Measurements from ENCODE around the gene CLIC1. TPM values are rescaled to one million over a fixed set of nuclear protein-coding genes. Genes with fewer than 3 reads are reported as not detected.
A peak's percentile ranks its signal among the peaks of the same experiment; 100 is the strongest.

Gene CLIC1
- 102 TPM for total RNA-seq
- long read RNA-seq, transcript CLIC1-208 (6 exons, 1,254 nt): major isoform, 57 of 59 reads
- long read RNA-seq, partial matches to known transcripts: 0 of 59 reads
- long read RNA-seq, other reads (novel, unspliced or antisense): 0 of 59 reads

- ATAC-seq (peak; percentile 70), DNase-seq (ENCODE audit: missing footprints) (peak; percentile 93)
- intact Hi-C loops (cut with DNase I): loop anchor here (10.0 kb wide), 1 partner anchor 191 kb away; the partner anchor contains the start of genes ATP6V1G2, DDX39B and NFKBIL1
Observed at GRCh38 chr6:31736021-31736767, at the start of gene CLIC1. CLIC1 (minus strand) TSS chr6:31736530; CDS start chr6:31736300, 230 bp downstream.

GRCh38 chr6:31785475-31785874 lies 49.1 kb upstream of the CLIC1 start:
- no peak for DNase-seq (ENCODE audit: missing footprints)

GRCh38 chr6:31784098-31784925 lies 48.0 kb upstream of the CLIC1 start:
- intact Hi-C loops (cut with DNase I): no loop called here
- ATAC-seq (no peak), DNase-seq (ENCODE audit: missing footprints) (peak; percentile 42)

More at GRCh38 chr6:31785475-31785874, 49.1 kb upstream of the CLIC1 start:
- no peak for ATAC-seq
- intact Hi-C loops (cut with DNase I): no loop called here

- peak; percentile 55 for DNase-seq (ENCODE audit: missing footprints)
- no peak for ATAC-seq
- intact Hi-C loops (cut with DNase I): no loop called here
Observed at GRCh38 chr6:31782126-31782855, 46.0 kb upstream of the CLIC1 start.

GRCh38 chr6:31781244-31782125 lies 45.2 kb upstream of the CLIC1 start:
- ATAC-seq (no peak), DNase-seq (ENCODE audit: missing footprints) (peak; percentile 59)

GRCh38 chr6:31780507-31781243 lies 44.3 kb upstream of the CLIC1 start:
- no peak for ATAC-seq
- DNase-seq (ENCODE audit: missing footprints): peak; percentile 64
- intact Hi-C loops (cut with DNase I): no loop called here

More at GRCh38 chr6:31781244-31782125, 45.2 kb upstream of the CLIC1 start:
- intact Hi-C loops (cut with DNase I): no loop called here

GRCh38 chr6:31779908-31780307 lies 43.6 kb upstream of the CLIC1 start:
- intact Hi-C loops (cut with DNase I): no loop called here

GRCh38 chr6:31778999-31779885 lies 42.9 kb upstream of the CLIC1 start:
- ATAC-seq (no peak), DNase-seq (ENCODE audit: missing footprints) (peak; percentile 53)
- intact Hi-C loops (cut with DNase I): no loop called here

More at GRCh38 chr6:31779908-31780307, 43.6 kb upstream of the CLIC1 start:
- DNase-seq (ENCODE audit: missing footprints) (peak; percentile 50), ATAC-seq (no peak)

- no peak for ATAC-seq
- no peak for DNase-seq (ENCODE audit: missing footprints)
- intact Hi-C loops (cut with DNase I): no loop called here
Observed at GRCh38 chr6:31778193-31778592, 41.9 kb upstream of the CLIC1 start.

- no peak for DNase-seq (ENCODE audit: missing footprints)
- ATAC-seq: no peak
- intact Hi-C loops (cut with DNase I): no loop called here
Observed at GRCh38 chr6:31777667-31778050, 41.3 kb upstream of the CLIC1 start.

GRCh38 chr6:31776989-31777666 lies 40.8 kb upstream of the CLIC1 start, which contains the start of gene VWA7:
VWA7 (minus strand) TSS chr6:31777328; CDS start chr6:31776779, 549 bp downstream.
- DNase-seq (ENCODE audit: missing footprints): peak; percentile 85
- ATAC-seq: peak; percentile 81
- intact Hi-C loops (cut with DNase I): no loop called here

- intact Hi-C loops (cut with DNase I): no loop called here
- peak; percentile 64 for DNase-seq (ENCODE audit: missing footprints)
- ATAC-seq: peak; percentile 10
Observed at GRCh38 chr6:31776485-31776988, 40.2 kb upstream of the CLIC1 start.

GRCh38 chr6:31775633-31776484 lies 39.5 kb upstream of the CLIC1 start:
- intact Hi-C loops (cut with DNase I): no loop called here
- DNase-seq (ENCODE audit: missing footprints): peak; percentile 66
- ATAC-seq: no peak

GRCh38 chr6:31775184-31775583 lies 38.9 kb upstream of the CLIC1 start:
- intact Hi-C loops (cut with DNase I): no loop called here
- ATAC-seq (no peak), DNase-seq (ENCODE audit: missing footprints) (no peak)

- ATAC-seq: no peak
- intact Hi-C loops (cut with DNase I): no loop called here
- DNase-seq (ENCODE audit: missing footprints): no peak
Observed at GRCh38 chr6:31771992-31772358, 35.6 kb upstream of the CLIC1 start.
